B cell (primary cell): ENCODE results near the gene PYY. TPM values are rescaled to one million over a fixed set of nuclear protein-coding genes. Genes with fewer than 3 reads are reported as not detected.

Experiments
- ATAC-seq: fragments of 200-7000 bp; cut with Tn5 transposase; one replicate; pipeline ENCODE4 v1.10.0; 2021; ENCODE audit warnings: low read depth, mild to moderate bottlenecking, moderate number of reproducible peaks, moderate library complexity
- CTCF ChIA-PET: fragments of 350-600 bp; sonication (Branson Sonifier 250); formaldehyde crosslinking; loops from one replicate; lab custom pipeline; 2021; ENCODE audit warnings: antibody characterized with exemption, inconsistent platforms; lab: Charles Lee
- POLR2A ChIA-PET: fragments of 350-600 bp; sonication (Branson Sonifier 250); formaldehyde crosslinking; loops from one replicate; lab custom pipeline; 2021; ENCODE audit warnings: antibody characterized with exemption; lab: Charles Lee
- DNase-seq: peaks from one replicate; pipeline ENCODE4 v3.0.0; 2013
- H2AFZ ChIP-seq: 2 replicates; pipeline ENCODE4 v1.6.1; 2012; ENCODE audit warnings: mild to moderate bottlenecking, low read depth, low read length; ENCODE audit not compliant: insufficient read depth, poor library complexity, severe bottlenecking
- H3K27ac ChIP-seq, 2 donors: 1 replicate in 1 of 2; 2 replicates in 1 of 2; pipeline ENCODE4 v1.5.1; 2012 to 2013; ENCODE audit warnings: low read length in 2 of 2, mild to moderate bottlenecking in 2 of 2, moderate library complexity in 1 of 2
- H3K27me3 ChIP-seq, 4 experiments: fragments of 200-600 bp in 1 of 4; sonication (generic) in 1 of 4; replicated peaks in 1 of 4; 1 replicate in 2 of 4; 2 replicates in 2 of 4; pipeline versions ENCODE4 v1.6.1 to v1.7.0; 2013 to 2016; ENCODE audit warnings: low read length in 3 of 4, mild to moderate bottlenecking in 2 of 4, mixed read lengths in 1 of 4, moderate library complexity in 1 of 4; ENCODE audit not compliant: insufficient read depth in 4 of 4, control insufficient read depth in 3 of 4; ENCODE audit errors: control extremely low read depth in 1 of 4
- H3K36me3 ChIP-seq, 2 experiments: replicated peaks in 1 of 2; 1 replicate in 1 of 2; 2 replicates in 1 of 2; pipeline versions ENCODE4 v1.6.1 to v1.7.1; 2013; ENCODE audit warnings: low read length in 1 of 2; ENCODE audit not compliant: insufficient read depth in 2 of 2, control insufficient read depth in 1 of 2; ENCODE audit errors: control extremely low read depth in 1 of 2, extremely low read depth in 1 of 2
- H3K4me1 ChIP-seq, 2 donors: fragments of 200-600 bp in 1 of 2; sonication (generic) in 1 of 2; 1 replicate in 1 of 2; 2 replicates in 1 of 2; pipeline versions ENCODE4 v1.5.1 to v1.6.1; 2013 to 2017; ENCODE audit warnings: low read length in 2 of 2; ENCODE audit not compliant: control insufficient read depth in 2 of 2, insufficient read depth in 2 of 2
- H3K4me2 ChIP-seq: replicated peaks from 2 replicates; pipeline ENCODE3; 2012; ENCODE audit warnings: mild to moderate bottlenecking, low read depth, low read length; ENCODE audit not compliant: poor library complexity, severe bottlenecking
- H3K4me3 ChIP-seq, 5 experiments: fragments of 200-600 bp in 1 of 5; sonication (generic) in 1 of 5; 1 replicate in 3 of 5; 2 replicates in 2 of 5; pipeline versions ENCODE4 v1.5.1 to v1.7.0; 2011 to 2016; ENCODE audit warnings: low read length in 4 of 5, mild to moderate bottlenecking in 4 of 5, low read depth in 2 of 5, control low read depth in 1 of 5, moderate library complexity in 1 of 5; ENCODE audit not compliant: insufficient read depth in 1 of 5; ENCODE audit errors: control extremely low read depth in 1 of 5, extremely low read depth in 1 of 5
- H3K79me2 ChIP-seq: fragments of 200-600 bp; sonication (generic); one replicate; pipeline ENCODE4 v1.6.0; 2016; ENCODE audit warnings: low read length; ENCODE audit not compliant: control insufficient read depth, insufficient read depth
- H3K9ac ChIP-seq: fragments of 200-600 bp; sonication (generic); 2 replicates; pipeline ENCODE4 v1.6.1; 2017; ENCODE audit warnings: mild to moderate bottlenecking, low read length, moderate library complexity
- H3K9me3 ChIP-seq, 3 donors: one replicate each; pipeline versions ENCODE4 v1.6.1 to v1.7.1; 2013; ENCODE audit warnings: low read length in 2 of 3; ENCODE audit not compliant: control insufficient read depth in 2 of 3, insufficient read depth in 1 of 3; ENCODE audit errors: control extremely low read depth in 1 of 3
- H4K20me1 ChIP-seq: 2 replicates; pipeline ENCODE4 v1.6.0; 2012; ENCODE audit warnings: mild to moderate bottlenecking, low read length; ENCODE audit not compliant: insufficient read depth, control insufficient read depth, poor library complexity, severe bottlenecking
- H3K27ac Mint-ChIP-seq: one replicate; pipeline ENCODE4 v1.8.0; 2021; ENCODE audit warnings: mixed read lengths
- H3K27me3 Mint-ChIP-seq: one replicate; pipeline ENCODE4 v1.8.0; 2021; ENCODE audit warnings: mixed read lengths
- H3K4me1 Mint-ChIP-seq: one replicate; pipeline ENCODE4 v1.8.0; 2021; ENCODE audit warnings: mixed read lengths
- H3K4me3 Mint-ChIP-seq: one replicate; pipeline ENCODE4 v1.8.0; 2021; ENCODE audit warnings: mixed read lengths
- H3K9me3 Mint-ChIP-seq: one replicate; pipeline ENCODE4 v1.8.0; 2022; ENCODE audit warnings: mixed read lengths; ENCODE audit not compliant: insufficient read depth
- EZH2 ChIP-seq: IDR thresholded peaks from 2 replicates; pipeline ENCODE4 v1.6.1; 2012; ENCODE audit warnings: borderline replicate concordance, low read depth, mild to moderate bottlenecking, moderate library complexity, low read length; ENCODE audit not compliant: insufficient read depth, poor library complexity, severe bottlenecking
- WGBS: methylation state at CpG from one replicate; pipeline ENCODE4 v1.1.5; 2013; ENCODE audit warnings: missing lambda C conversion rate; ENCODE audit not compliant: insufficient coverage; 5-methylcytosine and 5-hydroxymethylcytosine counted together
- intact Hi-C: fragments of 100-400 bp; cut with micrococcal nuclease; formaldehyde crosslinking; loops from one replicate; pipeline ENCODE4 v1.10.0; 2022
- polyA plus RNA-seq: library from polyadenylated mRNA; depleted of rRNA; stranded (reverse); fragments of >200 nt; gene quantifications from 2 replicates; pipeline ENCODE4 v1.2.3, GENCODE V29; 2012
- total RNA-seq, 2 donors: library from RNA; stranded (reverse); fragments of 120-200 nt in 1 of 2; gene quantifications; 1 replicate in 1 of 2; 2 replicates in 1 of 2; pipeline versions ENCODE4 v1.2.3 to v1.2.4, GENCODE V29; 2013 to 2022
- TF ChIP-seq, protein P1 (sequence below): fragments of 200-600 bp; IDR thresholded peaks from one replicate; pipeline ENCODE4 v1.8.0; 2022; ENCODE audit warnings: antibody characterized with exemption, mild to moderate bottlenecking

PYY gene
- total and polyA plus RNA-seq, 2 donors (not counting 1 experiment from before 2014, with no cell fraction given): 0.19 TPM; not detected in 1

DNA sequence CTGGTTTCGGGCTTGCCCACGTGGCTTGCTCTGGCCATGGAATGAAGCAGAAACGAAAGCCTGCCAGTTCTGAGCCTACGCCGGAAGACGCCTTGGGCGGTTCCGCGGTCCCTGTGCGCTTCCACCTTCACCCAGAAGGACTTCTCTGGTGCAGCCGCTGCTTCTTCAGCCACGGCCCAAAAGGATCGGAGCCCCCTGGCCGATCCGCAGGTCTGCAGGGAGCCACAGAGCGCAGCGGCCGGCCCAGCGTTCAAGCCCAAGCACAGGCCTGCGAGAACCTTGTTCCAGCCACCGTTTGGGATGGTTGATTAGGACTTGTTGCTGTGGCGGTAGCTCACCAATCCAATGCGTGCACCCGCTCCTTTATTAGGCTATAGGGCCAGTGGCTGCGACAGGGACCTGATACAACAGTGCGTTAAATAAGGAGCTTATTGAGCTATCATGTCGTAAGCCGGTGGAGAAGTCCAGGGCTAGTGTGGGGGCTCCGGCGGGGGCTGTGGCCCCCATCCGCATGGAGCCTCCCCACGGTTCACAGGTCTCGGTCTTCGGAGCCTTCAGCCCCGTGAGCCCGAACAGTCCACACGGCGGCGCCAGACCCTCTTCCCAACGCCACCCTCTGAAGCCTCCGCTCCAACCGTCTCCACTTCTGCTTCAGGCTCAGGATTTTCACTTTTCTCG is 36.3 kb downstream of the PYY start:
- ChIA-PET POLR2A (no interaction called here), CTCF (interaction anchor here (1.2 to 2.6 kb wide), 2 partner anchors 8 to 40 kb away, joined by 3 to 10 read pairs; no protein-coding TSS in a partner anchor)
- Histone ChIP-seq H3K36me3 (no peaks in the 10 kb centered on the region), H3K4me1 (peaks cover 11 to 18% of the 10 kb centered on the region in 2 donors), H3K27ac (peak overlapping the region in 1 of 2 donors; percentile 33), H3K27me3 (peaks cover 0 to 4% (median 0%) of the 10 kb centered on the region in 4 experiments), H3K9ac (peak overlapping the region; percentile 66), H3K9me3 (no peaks in the 10 kb centered on the region), H3K4me2 (peak overlapping the region; percentile 95), H2AFZ (peak overlapping the region; percentile 90), H3K4me3 (peak overlapping the region in 4 of 5 experiments; percentile 52 to 68 (median 65)), H3K79me2 (no peaks in the 10 kb centered on the region), H4K20me1 (no peaks in the 10 kb centered on the region)
- H3K4me1 Mint-ChIP-seq: peaks cover 16% of the 10 kb centered on the region
- ATAC-seq: peak; percentile 74
- H3K27ac Mint-ChIP-seq: peak overlapping the region; percentile 65
- peaks cover 9% of the 10 kb centered on the region for H3K27me3 Mint-ChIP-seq
- no peaks in the 10 kb centered on the region for H3K9me3 Mint-ChIP-seq
- 3% methylated on average over 42 of the region's 43 CpGs for WGBS
- intact Hi-C loops: no loop called here
- TF ChIP-seq EZH2: no peak
- TF ChIP-seq, protein P1, sequence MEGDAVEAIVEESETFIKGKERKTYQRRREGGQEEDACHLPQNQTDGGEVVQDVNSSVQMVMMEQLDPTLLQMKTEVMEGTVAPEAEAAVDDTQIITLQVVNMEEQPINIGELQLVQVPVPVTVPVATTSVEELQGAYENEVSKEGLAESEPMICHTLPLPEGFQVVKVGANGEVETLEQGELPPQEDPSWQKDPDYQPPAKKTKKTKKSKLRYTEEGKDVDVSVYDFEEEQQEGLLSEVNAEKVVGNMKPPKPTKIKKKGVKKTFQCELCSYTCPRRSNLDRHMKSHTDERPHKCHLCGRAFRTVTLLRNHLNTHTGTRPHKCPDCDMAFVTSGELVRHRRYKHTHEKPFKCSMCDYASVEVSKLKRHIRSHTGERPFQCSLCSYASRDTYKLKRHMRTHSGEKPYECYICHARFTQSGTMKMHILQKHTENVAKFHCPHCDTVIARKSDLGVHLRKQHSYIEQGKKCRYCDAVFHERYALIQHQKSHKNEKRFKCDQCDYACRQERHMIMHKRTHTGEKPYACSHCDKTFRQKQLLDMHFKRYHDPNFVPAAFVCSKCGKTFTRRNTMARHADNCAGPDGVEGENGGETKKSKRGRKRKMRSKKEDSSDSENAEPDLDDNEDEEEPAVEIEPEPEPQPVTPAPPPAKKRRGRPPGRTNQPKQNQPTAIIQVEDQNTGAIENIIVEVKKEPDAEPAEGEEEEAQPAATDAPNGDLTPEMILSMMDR: peak; percentile 29
- peak; percentile 70 for DNase-seq
- peak overlapping the region; percentile 86 for H3K4me3 Mint-ChIP-seq

DNA sequence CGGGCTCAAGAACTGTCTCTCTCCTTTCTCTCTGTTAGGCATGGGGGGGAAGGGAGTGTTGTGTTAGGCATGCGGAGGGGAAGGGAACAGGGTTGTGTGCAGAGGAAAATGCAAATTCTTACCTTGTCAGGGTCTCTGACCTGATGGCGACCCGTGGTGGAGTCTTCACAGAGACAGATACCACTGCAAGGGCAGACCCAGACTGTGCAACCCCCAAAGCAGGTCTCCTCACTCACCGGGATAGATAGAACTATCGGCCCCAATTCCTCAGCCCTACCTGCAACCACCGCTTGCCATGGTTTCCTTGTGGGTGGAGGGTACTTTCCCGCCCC is 36.8 kb downstream of the PYY start:
- Mint-ChIP-seq H3K27me3 (peaks cover 6% of the 10 kb centered on the region), H3K4me3 (peak overlapping the region; percentile 86), H3K27ac (peak overlapping the region; percentile 65), H3K9me3 (no peaks in the 10 kb centered on the region), H3K4me1 (peaks cover 16% of the 10 kb centered on the region)
- Histone ChIP-seq H3K4me3 (peak overlapping the region in 4 of 5 experiments; percentile 52 to 68 (median 65)), H3K4me1 (peaks cover 11 to 18% of the 10 kb centered on the region in 2 donors), H3K9me3 (no peaks in the 10 kb centered on the region), H4K20me1 (no peaks in the 10 kb centered on the region), H2AFZ (peak overlapping the region; percentile 90), H3K9ac (peak overlapping the region; percentile 66), H3K36me3 (no peaks in the 10 kb centered on the region), H3K4me2 (peak overlapping the region; percentile 95), H3K79me2 (no peaks in the 10 kb centered on the region), H3K27ac (no peak overlapping the region), H3K27me3 (peaks cover 0 to 4% (median 0%) of the 10 kb centered on the region in 4 experiments)
- TF ChIP-seq EZH2: no peak
- TF ChIP-seq, protein P1: no peak
- ChIA-PET CTCF (interaction anchor here (1.2 kb wide), 1 partner anchor 39 kb away, joined by 3 read pairs; no protein-coding TSS in a partner anchor), POLR2A (interaction anchor here (0.6 kb wide), 1 partner anchor 224 kb away, joined by 5 read pairs; no protein-coding TSS in a partner anchor)
- no peak for DNase-seq
- intact Hi-C loops: no loop called here
- 20% methylated on average over 2 of the region's 8 CpGs for WGBS
- no peak for ATAC-seq
